H9 (cell line): ENCODE results near the gene GHRHR. TPM values are rescaled to one million over a fixed set of nuclear protein-coding genes. Genes with fewer than 3 reads are reported as not detected.

Source experiments
- DNase-seq: peaks from one replicate; pipeline ENCODE4 v3.0.0-alpha.2; 2017
- H2AFZ ChIP-seq: one replicate; pipeline ENCODE4 v1.6.1; 2013; ENCODE audit warnings: mild to moderate bottlenecking, low read length, control low read depth, moderate library complexity
- H2AK5ac ChIP-seq: 2 replicates; pipeline ENCODE4 v1.6.1; 2013; ENCODE audit warnings: low read length, control low read depth, mixed read lengths; ENCODE audit not compliant: insufficient read length
- H2BK120ac ChIP-seq: one replicate; pipeline ENCODE4 v1.6.1; 2013; ENCODE audit warnings: low read depth, mild to moderate bottlenecking, low read length, control low read depth, inconsistent platforms; ENCODE audit not compliant: poor library complexity, severe bottlenecking
- H2BK12ac ChIP-seq: 2 replicates; pipeline ENCODE4 v1.6.1; 2013; ENCODE audit warnings: low read length, control low read depth, mixed read lengths, low read depth; ENCODE audit not compliant: insufficient read length
- H2BK15ac ChIP-seq: 2 replicates; pipeline ENCODE4 v1.6.1; 2013; ENCODE audit warnings: low read depth, low read length, control low read depth
- H2BK20ac ChIP-seq: one replicate; pipeline ENCODE4 v1.6.1; 2013; ENCODE audit warnings: low read depth, mild to moderate bottlenecking, low read length, control low read depth, inconsistent platforms; ENCODE audit not compliant: poor library complexity, severe bottlenecking
- H2BK5ac ChIP-seq: 2 replicates; pipeline ENCODE4 v1.6.1; 2013; ENCODE audit warnings: low read length, control low read depth, mixed read lengths; ENCODE audit not compliant: insufficient read length
- H3K14ac ChIP-seq: 2 replicates; pipeline ENCODE4 v1.6.1; 2013; ENCODE audit warnings: low read length, control low read depth; ENCODE audit not compliant: insufficient read depth
- H3K18ac ChIP-seq: 2 replicates; pipeline ENCODE4 v1.6.1; 2013; ENCODE audit warnings: low read depth, mild to moderate bottlenecking, mixed read lengths, low read length, control low read depth; ENCODE audit not compliant: insufficient read length
- H3K23ac ChIP-seq: 2 replicates; pipeline ENCODE4 v1.6.1; 2013; ENCODE audit warnings: low read length, control low read depth, mixed read lengths, low read depth; ENCODE audit not compliant: insufficient read length
- H3K23me2 ChIP-seq: 2 replicates; pipeline ENCODE4 v1.6.1; 2013; ENCODE audit warnings: low read depth, mild to moderate bottlenecking, mixed read lengths, low read length, control low read depth; ENCODE audit not compliant: insufficient read length, poor library complexity, severe bottlenecking
- H3K27ac ChIP-seq: 2 replicates; pipeline ENCODE4 v1.5.1; 2013; ENCODE audit warnings: low read length, control low read depth, mixed read lengths, low read depth; ENCODE audit not compliant: insufficient read length
- H3K27me3 ChIP-seq: 2 replicates; pipeline ENCODE4 v1.6.1; 2013; ENCODE audit warnings: low read length, control low read depth, inconsistent platforms; ENCODE audit not compliant: insufficient read depth
- H3K4ac ChIP-seq: 2 replicates; pipeline ENCODE4 v1.6.1; 2013; ENCODE audit warnings: low read depth, mild to moderate bottlenecking, control low read depth, inconsistent platforms, low read length, moderate library complexity
- H3K4me1 ChIP-seq: 2 replicates; pipeline ENCODE4 v1.6.1; 2013; ENCODE audit warnings: low read length, control low read depth, inconsistent platforms; ENCODE audit not compliant: insufficient read depth
- H3K4me2 ChIP-seq: 2 replicates; pipeline ENCODE4 v1.6.1; 2013; ENCODE audit warnings: low read length, control low read depth, mixed read lengths; ENCODE audit not compliant: insufficient read length, insufficient read depth
- H3K56ac ChIP-seq: 2 replicates; pipeline ENCODE4 v1.6.1; 2013; ENCODE audit warnings: low read depth, mild to moderate bottlenecking, mixed read lengths, low read length, control low read depth; ENCODE audit not compliant: insufficient read length
- H3K79me1 ChIP-seq: 2 replicates; pipeline ENCODE4 v1.6.1; 2013; ENCODE audit warnings: low read depth, mild to moderate bottlenecking, moderate library complexity, low read length, control low read depth, inconsistent platforms; ENCODE audit not compliant: insufficient read depth, poor library complexity, severe bottlenecking
- H3K79me2 ChIP-seq: 2 replicates; pipeline ENCODE4 v1.6.1; 2013; ENCODE audit warnings: low read length, control low read depth, inconsistent platforms; ENCODE audit not compliant: insufficient read depth
- H3K9ac ChIP-seq: 2 replicates; pipeline ENCODE4 v1.6.1; 2013; ENCODE audit warnings: low read length, control low read depth, mixed read lengths; ENCODE audit not compliant: insufficient read length; ENCODE audit errors: extremely low read depth
- H3K9me3 ChIP-seq: one replicate; pipeline ENCODE4 v1.6.1; 2013; ENCODE audit warnings: low read depth, low read length, inconsistent platforms; ENCODE audit not compliant: control insufficient read depth
- H3T11ph ChIP-seq: one replicate; pipeline ENCODE4 v1.6.1; 2013; ENCODE audit warnings: mild to moderate bottlenecking, low read length, control low read depth, inconsistent platforms
- H4K20me1 ChIP-seq: one replicate; pipeline ENCODE4 v1.6.1; 2013; ENCODE audit not compliant: control insufficient read depth, insufficient read length, insufficient read depth
- H4K5ac ChIP-seq: 2 replicates; pipeline ENCODE4 v1.6.1; 2013; ENCODE audit warnings: low read depth, mild to moderate bottlenecking, mixed read lengths, low read length, control low read depth; ENCODE audit not compliant: insufficient read length
- H4K8ac ChIP-seq: replicated peaks from 2 replicates; pipeline ENCODE4 v1.6.1; 2013; ENCODE audit warnings: low read length, control low read depth, mixed read lengths, low read depth; ENCODE audit not compliant: insufficient read length
- H4K91ac ChIP-seq: 2 replicates; pipeline ENCODE4 v1.6.1; 2013; ENCODE audit warnings: low read depth, mild to moderate bottlenecking, moderate library complexity, mixed read lengths, low read length, control low read depth; ENCODE audit not compliant: insufficient read length
- H3K27ac Mint-ChIP-seq, 3 experiments: 2 replicates in 2 of 3; 3 replicates in 1 of 3; pipeline ENCODE4 v1.8.0; 2020 to 2021; ENCODE audit warnings: mixed read lengths in 3 of 3, mild to moderate bottlenecking in 1 of 3, moderate library complexity in 1 of 3
- H3K27me3 Mint-ChIP-seq: 2 replicates; pipeline ENCODE4 v1.8.0; 2021; ENCODE audit warnings: low read depth, mild to moderate bottlenecking, moderate library complexity, mixed read lengths
- H3K36me3 Mint-ChIP-seq, 3 experiments: 2 replicates in 2 of 3; 3 replicates in 1 of 3; pipeline ENCODE4 v1.8.0; 2020 to 2021; ENCODE audit warnings: low read depth in 3 of 3, mixed read lengths in 3 of 3; ENCODE audit not compliant: insufficient read depth in 1 of 3
- H3K4me1 Mint-ChIP-seq, 2 experiments: 2 replicates each; pipeline ENCODE4 v1.8.0; 2020; ENCODE audit warnings: mixed read lengths in 2 of 2
- H3K4me3 Mint-ChIP-seq, 2 experiments: 2 replicates in 1 of 2; 3 replicates in 1 of 2; pipeline ENCODE4 v1.8.0; 2020 to 2021; ENCODE audit warnings: mild to moderate bottlenecking in 2 of 2, mixed read lengths in 2 of 2, moderate library complexity in 1 of 2
- H3K9me3 Mint-ChIP-seq, 2 experiments: 2 replicates in 1 of 2; 3 replicates in 1 of 2; pipeline ENCODE4 v1.8.0; 2020; ENCODE audit warnings: mild to moderate bottlenecking in 2 of 2, mixed read lengths in 2 of 2, moderate library complexity in 1 of 2
- WGBS: extraction: QIAGEN DNeasy Blood & Tissue Kit; methylation state at CpG from one replicate; pipeline ENCODE4 v1.1.7; 2013; ENCODE audit warnings: missing lambda C conversion rate, low lambda C conversion rate, mixed read lengths; ENCODE audit not compliant: insufficient read length; ENCODE audit errors: extremely low coverage; 5-methylcytosine and 5-hydroxymethylcytosine counted together
- total RNA-seq: library from RNA; stranded (reverse); gene quantifications from 2 replicates; pipeline ENCODE4 v1.2.1, GENCODE V29; 2021
- TF ChIP-seq, protein P1 (sequence below): fragments of 200-600 bp; sonication (generic); conservative IDR thresholded peaks from 3 replicates; pipeline ENCODE4 v1.8.0; 2021; ENCODE audit warnings: antibody characterized with exemption, mild to moderate bottlenecking

GHRHR gene
- total RNA-seq, 1 experiment from 2014 or later = 7.4 TPM

- H3K14ac ChIP-seq = no peak overlapping the region
- no peaks in the 10 kb centered on the region for H3K79me1 ChIP-seq
- no peak overlapping the region for H3K4ac ChIP-seq
- no peak overlapping the region for H3K9ac ChIP-seq
- no peak overlapping the region for H2AFZ ChIP-seq
- no peak overlapping the region for H2BK5ac ChIP-seq
- no peak for DNase-seq
- H4K20me1 ChIP-seq = no peaks in the 10 kb centered on the region
- H3K27me3 ChIP-seq = no peaks in the 10 kb centered on the region
- no peak overlapping the region for H3K27ac ChIP-seq
- peaks cover 6% of the 10 kb centered on the region for H3K27me3 Mint-ChIP-seq
- H3T11ph ChIP-seq = no peak overlapping the region
- peak overlapping the region in 1 of 2 experiments; percentile 57; a peak in 1 of 5 replicates for H3K4me3 Mint-ChIP-seq
- no CpG with 5 or more reads among the region's 7 CpGs for WGBS
- no peak overlapping the region for H2BK15ac ChIP-seq
- no peak overlapping the region for H4K8ac ChIP-seq
- TF ChIP-seq, protein P1, sequence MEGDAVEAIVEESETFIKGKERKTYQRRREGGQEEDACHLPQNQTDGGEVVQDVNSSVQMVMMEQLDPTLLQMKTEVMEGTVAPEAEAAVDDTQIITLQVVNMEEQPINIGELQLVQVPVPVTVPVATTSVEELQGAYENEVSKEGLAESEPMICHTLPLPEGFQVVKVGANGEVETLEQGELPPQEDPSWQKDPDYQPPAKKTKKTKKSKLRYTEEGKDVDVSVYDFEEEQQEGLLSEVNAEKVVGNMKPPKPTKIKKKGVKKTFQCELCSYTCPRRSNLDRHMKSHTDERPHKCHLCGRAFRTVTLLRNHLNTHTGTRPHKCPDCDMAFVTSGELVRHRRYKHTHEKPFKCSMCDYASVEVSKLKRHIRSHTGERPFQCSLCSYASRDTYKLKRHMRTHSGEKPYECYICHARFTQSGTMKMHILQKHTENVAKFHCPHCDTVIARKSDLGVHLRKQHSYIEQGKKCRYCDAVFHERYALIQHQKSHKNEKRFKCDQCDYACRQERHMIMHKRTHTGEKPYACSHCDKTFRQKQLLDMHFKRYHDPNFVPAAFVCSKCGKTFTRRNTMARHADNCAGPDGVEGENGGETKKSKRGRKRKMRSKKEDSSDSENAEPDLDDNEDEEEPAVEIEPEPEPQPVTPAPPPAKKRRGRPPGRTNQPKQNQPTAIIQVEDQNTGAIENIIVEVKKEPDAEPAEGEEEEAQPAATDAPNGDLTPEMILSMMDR = no peak
- no peaks in the 10 kb centered on the region for H3K36me3 Mint-ChIP-seq
- H3K79me2 ChIP-seq = no peaks in the 10 kb centered on the region
- H3K23me2 ChIP-seq = no peaks in the 10 kb centered on the region
- no peak overlapping the region for H2BK20ac ChIP-seq
- H2AK5ac ChIP-seq = no peak overlapping the region
- no peak overlapping the region for H3K18ac ChIP-seq
- H3K23ac ChIP-seq = no peak overlapping the region
- no peak overlapping the region for H4K5ac ChIP-seq
- H3K4me2 ChIP-seq = no peak overlapping the region
- H3K56ac ChIP-seq = no peak overlapping the region
- H3K27ac Mint-ChIP-seq = peak overlapping the region in 2 of 3 experiments; percentile 36 to 44; a peak in 2 of 7 replicates
- H3K4me1 ChIP-seq = no peaks in the 10 kb centered on the region
- H3K9me3 Mint-ChIP-seq = no peaks in the 10 kb centered on the region
- peaks cover 11 to 39% of the 10 kb centered on the region in 2 experiments for H3K4me1 Mint-ChIP-seq
- no peaks in the 10 kb centered on the region for H3K9me3 ChIP-seq
- H2BK120ac ChIP-seq = no peak overlapping the region
- no peak overlapping the region for H2BK12ac ChIP-seq
- no peak overlapping the region for H4K91ac ChIP-seq
These were observed 47.0 kb upstream of the GHRHR start for GRCh38 chr7:30916767-30917166.
